ENCODE measurements around the gene LIN7B.

- TF ChIP-seq FOSL1 (IDR thresholded peaks at IDR 0.05; ENCODE audit: insufficient read depth, low read depth, low read length) (no peak), POLR2AphosphoS5 (IDR thresholded peaks at IDR 0.05; ENCODE audit: low read depth, low read length) (no peak)
Measured at GRCh38 chr19:49113762-49114629, at the start of gene LIN7B.
